Stimulated activated CD4-positive, alpha-beta T cell treated with anti-CD3 and anti-CD28 coated beads, Interleukin-15, amount 100 ng/mL, for 48 hours (primary cell): ENCODE measurements around the gene CLEC20A.
A peak's percentile ranks its signal among the peaks of the same experiment; 100 is the strongest.
"Not testable (repeated sequence)": the region's sequence is repeated elsewhere in the genome, so short reads cannot be mapped to it uniquely, and the experiment has no call there.

Experiments
- DNase-seq, 2 donors: peaks; one replicate each; pipeline ENCODE4 v3.0.0-alpha.2; 2020; ENCODE audit warnings: low read depth in 2 of 2

CLEC20A gene

GRCh38 chr1:178529364-178530036 lies 32.7 kb upstream of the CLEC20A start:
- DNase-seq: no peak

DNA sequence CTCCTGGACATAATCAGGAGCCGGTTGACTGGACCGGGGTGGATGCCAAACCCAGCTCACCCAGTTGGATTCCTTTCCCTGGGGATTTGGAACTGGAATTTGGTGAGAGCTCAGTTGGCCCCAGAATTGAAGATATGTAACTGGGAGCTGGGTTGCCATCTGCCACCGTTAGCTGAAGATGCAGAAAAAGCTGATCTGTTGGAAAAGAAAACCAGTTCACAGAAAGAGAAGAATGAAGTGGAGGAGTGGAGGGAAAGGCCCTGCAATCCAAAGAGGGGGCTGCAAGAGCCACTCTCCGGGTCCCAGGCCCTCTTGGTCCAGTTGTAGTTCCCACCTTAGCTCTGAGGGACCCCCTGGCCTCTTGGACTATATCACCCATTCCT lies 32.2 kb upstream of the CLEC20A start:
- no peak for DNase-seq

DNA sequence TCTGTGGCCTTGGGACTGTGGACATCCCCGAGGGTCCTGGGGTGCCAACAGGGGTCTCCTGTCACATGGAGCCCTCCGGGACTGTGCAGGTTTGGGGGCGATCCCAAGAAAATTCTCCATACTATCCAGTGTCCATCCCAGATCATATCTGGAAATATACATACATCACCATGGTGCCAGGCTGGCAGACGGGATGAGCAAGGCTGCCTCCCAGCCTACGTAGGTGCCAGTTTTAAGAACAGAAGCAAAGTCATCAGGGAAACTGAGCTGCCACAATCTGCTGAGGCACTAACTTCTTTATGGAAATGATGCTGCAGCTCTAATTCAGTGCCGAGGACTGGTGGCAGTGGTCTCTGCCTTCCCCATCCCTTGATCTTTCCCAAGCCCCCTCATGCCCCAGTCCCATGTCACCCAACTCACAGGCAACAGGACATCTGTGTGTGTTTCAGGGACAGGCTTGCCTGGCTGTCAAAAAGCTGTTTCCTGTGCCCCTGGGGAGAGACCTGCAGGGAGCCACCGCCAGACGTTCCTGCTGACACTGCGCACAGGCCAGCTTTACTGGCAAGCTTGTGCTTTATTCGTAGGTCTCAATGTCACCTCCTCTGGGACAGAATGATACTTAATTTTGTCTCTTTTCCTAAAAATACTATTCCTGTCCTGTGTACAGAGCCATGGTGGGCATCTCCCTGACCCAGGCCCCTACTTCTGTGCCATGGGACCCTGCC lies 31.6 kb upstream of the CLEC20A start:
- no peak for DNase-seq

DNA sequence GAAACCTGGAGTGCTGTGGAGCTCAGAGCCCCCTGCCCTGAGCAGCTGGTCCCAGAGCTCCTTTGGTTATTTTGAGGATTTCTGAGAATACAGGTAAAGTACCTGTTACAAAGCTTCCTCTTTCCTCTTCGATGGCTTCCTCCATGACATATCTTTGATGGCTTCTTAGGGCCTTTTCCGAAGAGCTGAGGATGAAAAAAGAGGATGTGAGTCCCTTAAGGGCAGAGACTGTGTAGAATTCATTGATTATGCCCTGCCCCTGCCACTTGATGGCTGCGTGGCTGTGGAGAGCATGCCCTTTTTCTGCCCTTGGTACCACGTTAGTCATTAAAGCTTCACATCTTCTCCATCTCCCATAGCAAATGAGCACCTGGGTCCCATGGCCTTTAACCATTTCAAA lies 30.4 kb upstream of the CLEC20A start:
- DNase-seq: no peak

DNA sequence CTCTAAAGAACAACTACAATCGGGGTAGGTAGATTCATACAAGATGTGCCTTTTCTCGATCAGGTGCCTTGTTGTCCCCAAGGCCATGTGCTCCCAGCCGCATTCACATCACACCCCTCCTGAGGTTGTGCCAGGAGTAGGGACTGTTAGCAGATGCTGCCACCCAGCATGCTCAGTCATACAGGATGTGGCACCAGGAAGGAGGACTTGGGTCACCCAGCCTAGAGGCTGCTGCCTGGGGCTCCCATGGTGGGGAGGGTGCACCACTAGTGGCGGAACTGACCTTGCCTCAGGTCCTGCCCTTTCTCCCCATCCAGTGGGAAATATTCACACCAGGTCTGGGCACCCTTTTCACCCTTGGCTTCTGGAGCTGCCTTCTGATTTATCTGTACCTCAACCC lies 24.5 kb upstream of the CLEC20A start:
- DNase-seq: no peak

DNA sequence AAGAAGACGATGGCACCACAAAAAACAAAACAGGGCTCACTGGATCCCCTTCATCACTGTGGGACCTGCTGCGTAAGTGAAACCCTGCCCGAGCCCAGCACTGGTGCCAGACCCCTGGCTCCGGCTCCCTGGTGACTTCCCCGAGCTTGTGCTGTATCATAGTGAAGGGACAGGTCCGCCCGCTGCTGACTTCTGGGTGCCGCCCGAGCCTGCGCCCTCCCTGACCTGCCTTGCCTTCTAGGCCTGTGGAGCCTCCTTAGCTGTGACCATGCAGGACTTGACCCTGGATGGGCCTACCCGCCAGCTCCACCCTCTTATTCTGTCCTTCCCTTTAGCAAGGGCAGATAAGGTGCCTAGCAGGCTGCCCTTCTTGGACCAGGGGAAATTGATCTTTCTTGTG lies 24.0 kb upstream of the CLEC20A start:
- DNase-seq: no peak

DNA sequence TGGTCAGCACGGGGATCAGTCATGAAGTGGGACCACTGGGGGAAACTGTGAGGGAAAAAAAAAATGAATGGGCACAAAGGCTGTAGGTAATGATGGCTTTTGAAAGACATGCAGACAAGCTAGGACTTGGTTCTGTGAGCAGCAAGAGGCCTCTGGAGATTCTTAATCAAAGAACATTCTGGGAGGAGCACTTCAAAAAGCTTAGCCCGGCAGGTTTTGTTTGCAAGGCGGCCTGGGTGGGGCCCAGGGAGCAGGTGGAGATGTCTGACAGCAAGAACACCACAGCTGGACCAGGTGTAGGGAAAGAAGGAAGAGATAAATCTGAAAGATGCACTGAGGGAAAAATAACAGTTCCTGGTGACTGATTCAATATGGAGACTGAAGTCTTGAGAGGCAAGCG lies 22.1 kb upstream of the CLEC20A start:
- DNase-seq: no peak

DNA sequence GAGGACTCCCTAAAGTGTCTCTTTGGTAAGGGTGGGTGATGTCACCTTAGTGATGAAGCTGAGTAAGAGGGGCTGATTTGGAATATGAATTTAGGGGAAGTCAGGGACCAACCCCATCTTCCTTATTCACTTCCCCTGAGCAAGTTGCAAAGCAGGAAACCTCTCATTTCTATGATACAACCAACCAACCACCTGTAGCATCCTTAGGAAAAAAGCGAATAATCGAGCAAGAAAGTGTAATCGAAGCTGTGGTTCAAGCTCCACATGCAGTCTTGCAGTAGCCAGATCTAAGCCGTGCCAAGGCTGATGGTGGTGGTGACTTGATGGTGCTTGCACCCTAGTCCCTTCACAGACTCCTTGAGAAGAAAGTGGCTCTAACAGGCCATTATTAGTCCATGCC lies 19.3 kb upstream of the CLEC20A start:
- DNase-seq: no peak

DNA sequence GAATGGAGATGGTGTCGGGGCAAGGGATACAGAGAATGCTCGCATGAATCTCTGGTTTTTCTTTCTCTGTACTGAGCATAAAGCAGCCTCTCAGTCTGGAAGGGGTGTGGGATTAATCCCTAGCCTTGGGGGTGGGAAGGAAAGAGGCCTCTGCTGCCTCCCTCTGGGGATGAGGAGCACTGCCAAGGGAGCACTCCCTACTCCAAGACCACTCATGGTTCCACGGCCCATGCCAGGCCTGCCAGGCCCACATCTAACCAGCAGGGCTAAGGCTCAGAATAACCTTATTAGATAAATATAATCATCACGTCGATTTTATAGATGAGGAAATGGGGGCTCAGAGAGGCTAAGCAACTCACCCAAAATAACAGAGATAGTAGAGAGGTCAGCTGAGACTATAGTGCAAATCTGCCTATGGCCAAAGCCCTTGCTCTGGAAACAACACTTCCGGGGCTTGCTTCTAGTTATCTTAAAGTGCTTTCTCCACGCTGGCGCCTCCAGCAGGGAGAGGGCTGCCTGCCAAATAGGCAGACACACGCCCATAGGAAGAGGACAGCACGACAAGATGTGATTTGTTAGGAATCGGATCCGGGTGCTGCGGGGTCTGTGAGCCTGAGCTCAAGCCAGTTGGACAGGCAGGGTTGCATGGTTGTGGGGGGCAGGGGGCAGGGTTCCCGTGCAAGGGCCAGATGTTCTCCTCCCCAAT lies 16.7 kb upstream of the CLEC20A start:
- no peak for DNase-seq

GRCh38 chr1:178512566-178513277 lies 16.0 kb upstream of the CLEC20A start, which contains the start of gene TEX35:
TEX35 (plus strand) TSS chr1:178513109; CDS start chr1:178513189, 80 bp downstream.
- no peak for DNase-seq

DNA sequence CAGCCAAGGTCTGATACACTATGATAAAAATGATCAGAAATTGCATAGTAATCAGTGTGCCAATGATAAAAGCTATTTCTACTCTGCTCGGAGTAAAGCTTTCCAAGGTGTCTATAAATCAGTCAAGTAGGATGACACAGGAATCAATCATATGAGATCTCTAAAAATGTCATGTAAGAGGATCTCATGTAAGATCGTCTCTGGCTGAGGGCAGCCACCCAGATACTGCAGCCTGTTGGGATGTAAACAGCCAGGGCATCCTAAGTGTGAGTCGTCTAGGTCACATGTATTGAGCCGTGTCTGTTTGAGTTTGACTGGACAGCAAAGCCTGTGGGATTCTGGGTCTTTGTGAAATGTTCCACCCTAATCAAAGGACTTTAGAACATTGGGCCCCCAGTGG lies 13.4 kb upstream of the CLEC20A start:
- no peak for DNase-seq

DNA sequence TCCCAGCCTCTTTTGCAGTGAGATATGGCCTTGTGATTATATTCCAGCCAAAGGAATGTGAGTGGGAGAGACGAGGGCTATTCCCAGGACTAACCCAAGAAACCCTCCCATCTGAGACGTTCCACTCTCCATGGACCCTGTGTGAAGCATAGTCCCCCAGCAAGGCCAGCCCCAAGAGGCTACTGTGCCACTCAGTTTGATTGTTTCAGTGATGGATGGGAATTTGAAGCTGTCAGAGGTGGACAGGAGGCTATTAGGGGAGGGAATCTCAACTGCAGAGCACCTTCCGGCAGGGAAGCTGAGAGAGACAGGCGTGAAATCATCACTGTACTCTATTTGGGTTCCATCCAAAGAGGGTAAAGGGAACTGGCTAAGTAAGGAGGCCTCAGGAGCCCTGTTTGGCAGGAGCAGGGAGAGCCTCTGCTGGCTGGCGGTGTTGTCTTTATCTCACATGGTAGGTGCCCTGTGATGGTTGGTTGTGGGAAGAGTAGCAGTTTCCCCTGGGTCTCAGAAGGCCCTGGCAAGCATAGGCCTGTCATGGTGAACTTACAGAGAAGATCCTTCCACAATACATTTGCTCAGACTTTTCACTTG lies 12.7 kb upstream of the CLEC20A start:
- no peak for DNase-seq

GRCh38 chr1:178506669-178507068 lies 9.9 kb upstream of the CLEC20A start:
- no peak for DNase-seq

GRCh38 chr1:178506177-178506576 lies 9.4 kb upstream of the CLEC20A start:
- no peak for DNase-seq

DNA sequence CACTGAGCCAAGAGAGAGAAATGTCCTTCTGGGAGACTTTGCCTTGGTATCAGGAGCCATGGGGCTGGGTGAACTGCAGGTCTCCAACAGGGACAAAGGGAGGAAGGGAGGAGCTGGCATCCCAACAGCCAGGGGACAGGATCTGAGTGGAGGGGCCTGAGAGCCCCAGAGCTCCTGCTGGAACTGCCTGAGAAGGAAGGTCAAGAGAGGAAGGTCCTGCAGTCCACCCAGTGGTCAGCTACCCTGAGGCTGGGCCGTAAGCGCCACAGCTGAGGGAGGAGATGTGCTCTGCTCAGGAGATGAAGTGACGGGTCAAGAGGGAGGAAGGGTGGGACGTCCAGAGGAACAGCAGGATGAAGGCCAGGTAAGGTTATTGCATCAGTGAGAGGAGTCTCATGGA lies 7.5 kb upstream of the CLEC20A start:
- no peak for DNase-seq

DNA sequence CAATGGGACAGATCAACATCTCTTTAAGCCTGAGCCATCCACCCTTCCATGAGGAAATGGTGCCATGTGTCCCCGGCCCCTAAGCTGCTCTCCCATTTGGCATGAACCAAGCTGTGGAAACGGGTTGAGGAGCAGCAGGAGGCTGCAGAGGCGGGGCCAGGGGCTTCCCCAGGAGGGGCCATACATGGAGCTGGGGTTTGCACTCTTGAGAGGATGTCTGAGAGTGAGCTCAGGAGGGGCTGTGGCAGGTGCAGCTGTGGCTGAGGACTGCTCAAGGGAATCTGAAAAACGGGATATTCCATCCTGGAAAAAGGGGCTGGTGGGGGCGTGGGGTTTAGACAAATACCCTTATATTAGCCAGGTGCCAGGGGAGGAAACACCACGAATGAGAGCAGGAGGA lies 7.1 kb upstream of the CLEC20A start:
- DNase-seq: no peak

GRCh38 chr1:178503316-178503715 lies 6.6 kb upstream of the CLEC20A start:
- DNase-seq: not testable (repeated sequence)

DNA sequence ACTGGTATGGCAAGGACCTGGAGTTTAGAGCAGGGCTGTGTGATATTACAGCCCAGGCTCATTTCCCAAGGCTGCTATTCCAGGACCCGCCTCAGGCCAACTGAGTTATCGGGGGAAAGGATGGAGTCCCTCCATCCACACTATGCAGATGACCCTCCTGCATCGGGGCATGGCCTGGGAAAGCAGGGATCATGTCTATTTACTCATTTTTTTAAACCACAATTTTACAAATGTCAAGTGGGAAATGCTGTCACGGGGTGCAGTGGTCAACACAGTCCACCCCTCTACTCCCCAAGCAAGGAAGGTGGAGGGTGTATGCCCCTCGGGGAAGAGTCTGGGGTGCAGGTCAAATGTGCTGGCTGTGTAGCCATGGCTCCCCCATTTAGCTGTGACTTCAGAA lies 6.1 kb upstream of the CLEC20A start:
- no peak for DNase-seq

DNA sequence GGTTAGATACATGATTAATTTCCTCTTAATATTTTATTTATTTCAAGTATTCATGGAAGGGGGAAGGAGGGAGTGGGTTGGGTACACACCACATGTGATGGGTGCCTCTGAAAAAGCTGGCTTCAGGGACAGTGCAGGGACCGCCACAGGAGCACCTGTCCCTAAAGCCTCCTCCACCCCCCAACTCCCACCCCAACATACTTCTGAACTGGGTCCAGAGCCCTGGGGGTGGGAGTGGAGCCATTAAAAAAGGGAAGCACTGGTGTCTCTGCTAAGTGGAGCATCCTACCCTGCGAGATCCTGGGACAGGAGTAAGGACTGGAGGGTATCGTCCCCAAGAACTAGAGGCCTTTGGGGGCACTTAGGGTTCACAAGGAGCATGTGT lies 5.6 kb upstream of the CLEC20A start:
- no peak for DNase-seq

GRCh38 chr1:178501705-178502329 lies 5.1 kb upstream of the CLEC20A start:
- DNase-seq: peak; percentile 38 to 53

DNA sequence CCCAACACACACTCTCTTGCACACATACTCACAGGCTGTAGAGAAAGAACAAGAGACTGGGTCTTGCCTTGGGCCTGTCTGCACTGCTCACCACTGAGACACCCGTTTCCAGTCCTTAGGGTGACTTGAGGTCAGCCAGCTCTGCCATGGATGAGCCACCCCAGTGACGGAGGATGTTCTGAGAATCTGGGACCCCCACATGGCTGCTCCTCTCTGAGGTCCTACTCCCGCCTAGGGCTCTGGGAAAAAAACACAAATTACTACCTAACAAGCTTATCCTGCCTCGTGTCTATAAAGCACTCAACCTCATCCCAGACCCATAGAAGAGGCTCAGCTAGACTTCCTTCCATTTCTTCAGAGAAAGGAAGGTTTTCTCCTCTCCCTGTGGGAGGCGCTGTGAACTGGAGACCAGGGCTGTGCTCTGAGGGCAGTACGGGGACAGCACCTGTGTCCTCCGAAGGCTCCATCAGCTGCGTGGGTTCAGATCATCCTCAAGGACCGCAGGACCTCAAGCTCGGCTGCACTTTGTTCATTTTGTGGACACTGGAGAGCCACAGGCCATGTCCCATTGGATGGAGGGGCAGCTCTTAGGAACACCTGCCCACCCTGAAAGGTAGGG lies 4.3 kb upstream of the CLEC20A start:
- DNase-seq: no peak
